ENCODE measurements around the gene S100A2.
A peak's percentile ranks its signal among the peaks of the same experiment; 100 is the strongest.
"Not testable (repeated sequence)": the region's sequence is repeated elsewhere in the genome, so short reads cannot be mapped to it uniquely, and the experiment has no call there.

S100A2 gene

GRCh38 chr1:153563483-153563901 lies 2.2 kb downstream of the S100A2 start:
- no peak for DNase-seq (ENCODE audit: low spot score)

GRCh38 chr1:153562021-153562420 lies 3.6 kb downstream of the S100A2 start:
- DNase-seq (ENCODE audit: low spot score), result not testable (repeated sequence)

GRCh38 chr1:153561466-153561985 lies 4.1 kb downstream of the S100A2 start:
- DNase-seq (ENCODE audit: low spot score), result no peak

GRCh38 chr1:153560771-153561465 lies 4.7 kb downstream of the S100A2 start:
- DNase-seq (ENCODE audit: low spot score), result no peak

GRCh38 chr1:153560241-153560640 lies 5.4 kb downstream of the S100A2 start:
- no peak for DNase-seq (ENCODE audit: low spot score)

GRCh38 chr1:153557877-153558276 lies 7.8 kb downstream of the S100A2 start:
- no peak for DNase-seq (ENCODE audit: low spot score)

GRCh38 chr1:153556348-153556747 lies 9.3 kb downstream of the S100A2 start:
- DNase-seq (ENCODE audit: low spot score), result no peak

GRCh38 chr1:153553830-153554541 lies 11.7 kb downstream of the S100A2 start:
- DNase-seq (ENCODE audit: low spot score), result peak; percentile 47

GRCh38 chr1:153553096-153553495 lies 12.5 kb downstream of the S100A2 start:
- no peak for DNase-seq (ENCODE audit: low spot score)

- DNase-seq (ENCODE audit: low spot score), result no peak
Observed at GRCh38 chr1:153552335-153552734, 13.3 kb downstream of the S100A2 start.

GRCh38 chr1:153550827-153551500 lies 14.7 kb downstream of the S100A2 start:
- DNase-seq (ENCODE audit: low spot score), result no peak

GRCh38 chr1:153550398-153550758 lies 15.3 kb downstream of the S100A2 start:
- no peak for DNase-seq (ENCODE audit: low spot score)

GRCh38 chr1:153549741-153550397 lies 15.8 kb downstream of the S100A2 start:
- no peak for DNase-seq (ENCODE audit: low spot score)

- peak; percentile 91 for DNase-seq (ENCODE audit: low spot score)
Observed at GRCh38 chr1:153548722-153549688, 16.6 kb downstream of the S100A2 start, which contains the start of gene S100A3. TSS of gene S100A3 (minus strand) at chr1:153549258. CDS start at chr1:153548485, 773 bp downstream.

- DNase-seq (ENCODE audit: low spot score), result no peak
Observed at GRCh38 chr1:153547560-153548551, 17.8 kb downstream of the S100A2 start.

GRCh38 chr1:153546796-153547559 lies 18.7 kb downstream of the S100A2 start:
- peak; percentile 52 for DNase-seq (ENCODE audit: low spot score)

GRCh38 chr1:153546371-153546770 lies 19.3 kb downstream of the S100A2 start:
- DNase-seq (ENCODE audit: low spot score), result no peak

- DNase-seq (ENCODE audit: low spot score), result peak; percentile 92
Observed at GRCh38 chr1:153545067-153546055, 20.3 kb downstream of the S100A2 start, which contains the start of gene S100A4. TSS of gene S100A4 (minus strand) at chr1:153545806. CDS start at chr1:153544794, 1,012 bp downstream.
